Measurements from ENCODE around the gene ADORA1. TPM values are rescaled to one million over a fixed set of nuclear protein-coding genes. Genes with fewer than 3 reads are reported as not detected.

Gene ADORA1
- total and polyA plus RNA-seq, 4 donors, result 0.33 to 1.1 (median 0.37) TPM

- Histone ChIP-seq H3K4me3 (ENCODE audit: low read depth in 1 of 3, low read length in 3 of 3) (no peak overlapping the region), H3K9me3 (ENCODE audit: control insufficient read depth in 4 of 4, low read length in 3 of 4) (no peaks in the 10 kb centered on the region), H3K27me3 (ENCODE audit: control insufficient read depth in 4 of 4, insufficient read depth in 4 of 4, low read length in 3 of 4) (no peaks in the 10 kb centered on the region), H3K4me1 (ENCODE audit: control insufficient read depth in 4 of 4, insufficient read depth in 4 of 4, low read length in 3 of 4) (peaks cover 0 to 9% (median 0%) of the 10 kb centered on the region in 4 donors), H3K36me3 (ENCODE audit: control insufficient read depth in 4 of 4, insufficient read depth in 3 of 4, low read depth in 1 of 4, low read length in 3 of 4) (no peaks in the 10 kb centered on the region), H3K9ac (ENCODE audit: low read depth in 1 of 2, low read length in 2 of 2) (no peak overlapping the region), H3K27ac (ENCODE audit: low read depth in 1 of 2, low read length in 2 of 2) (no peak overlapping the region)
- TF ChIP-seq SP1 (IDR thresholded peaks at IDR 0.05), result no peak
- TF ChIP-seq ZBTB33 (IDR thresholded peaks at IDR 0.05), result no peak
- TF ChIP-seq HNF4G (IDR thresholded peaks at IDR 0.05), result no peak
- TF ChIP-seq NR2F2 (IDR thresholded peaks at IDR 0.05), result no peak
- TF ChIP-seq ATF3 (IDR thresholded peaks at IDR 0.05), result no peak
- TF ChIP-seq HNF4A (conservative IDR thresholded peaks at IDR 0.05), result no peak
- no peak for TF ChIP-seq YY1 (IDR thresholded peaks at IDR 0.05)
- peak; percentile 28 for DNase-seq (ENCODE audit: low spot score)
- WGBS, result 89% methylated on average over 11 of the region's 11 CpGs
Observed at GRCh38 chr1:203083463-203083921, 44.0 kb upstream of the ADORA1 start.

- H3K9me3 ChIP-seq (ENCODE audit: control insufficient read depth in 4 of 4, low read length in 3 of 4), result no peaks in the 10 kb centered on the region
- 95% methylated on average over 14 of the region's 14 CpGs for WGBS
- H3K27me3 ChIP-seq (ENCODE audit: control insufficient read depth in 4 of 4, insufficient read depth in 4 of 4, low read length in 3 of 4), result no peaks in the 10 kb centered on the region
- peak; percentile 34 for DNase-seq (ENCODE audit: low spot score)
- TF ChIP-seq RAD21 (IDR thresholded peaks at IDR 0.05) (peak in 1 of 2 donors; percentile 60), FOXA2 (IDR thresholded peaks at IDR 0.05) (no peak)
- peaks cover 0 to 9% (median 0%) of the 10 kb centered on the region in 4 donors for H3K4me1 ChIP-seq (ENCODE audit: control insufficient read depth in 4 of 4, insufficient read depth in 4 of 4, low read length in 3 of 4)
- H3K36me3 ChIP-seq (ENCODE audit: control insufficient read depth in 4 of 4, insufficient read depth in 3 of 4, low read depth in 1 of 4, low read length in 3 of 4), result no peaks in the 10 kb centered on the region
- H3K4me3 ChIP-seq (ENCODE audit: low read depth in 1 of 3, low read length in 3 of 3), result no peak overlapping the region
- H3K27ac ChIP-seq (ENCODE audit: low read depth in 1 of 2, low read length in 2 of 2), result no peak overlapping the region
- no peak overlapping the region for H3K9ac ChIP-seq (ENCODE audit: low read depth in 1 of 2, low read length in 2 of 2)
Observed at GRCh38 chr1:203084588-203085527, 42.7 kb upstream of the ADORA1 start.

- DNase-seq (ENCODE audit: low spot score), result no peak
- Histone ChIP-seq H3K36me3 (ENCODE audit: control insufficient read depth in 4 of 4, insufficient read depth in 3 of 4, low read depth in 1 of 4, low read length in 3 of 4) (no peaks in the 10 kb centered on the region), H3K27ac (ENCODE audit: low read depth in 1 of 2, low read length in 2 of 2) (no peak within 1 kb of the TSS), H3K4me1 (ENCODE audit: control insufficient read depth in 4 of 4, insufficient read depth in 4 of 4, low read length in 3 of 4) (peaks cover 0 to 9% (median 0%) of the 10 kb centered on the region in 4 donors), H3K9me3 (ENCODE audit: control insufficient read depth in 4 of 4, low read length in 3 of 4) (no peaks in the 10 kb centered on the region), H3K27me3 (ENCODE audit: control insufficient read depth in 4 of 4, insufficient read depth in 4 of 4, low read length in 3 of 4) (no peaks in the 10 kb centered on the region), H3K9ac (ENCODE audit: low read depth in 1 of 2, low read length in 2 of 2) (no peak within 1 kb of the TSS), H3K4me3 (ENCODE audit: low read depth in 1 of 3, low read length in 3 of 3) (no peak within 1 kb of the TSS)
- 94% methylated on average over 36 of the region's 36 CpGs for WGBS
- TF ChIP-seq JUND (IDR thresholded peaks at IDR 0.05) (no peak), HNF4A (conservative IDR thresholded peaks at IDR 0.05) (no peak), EGR1 (IDR thresholded peaks at IDR 0.05; ENCODE audit: low read depth in 2 of 2) (no peak)
Observed at GRCh38 chr1:203085528-203086406, 41.8 kb upstream of the ADORA1 start, which contains the start of gene MYOG. TSS of gene MYOG (minus strand) at chr1:203086012. CDS start at chr1:203085961, 51 bp downstream.
